IPS-11a (cell line): Measurements from ENCODE around the gene SLC38A1.
"Not testable (repeated sequence)": the region's sequence is repeated elsewhere in the genome, so short reads cannot be mapped to it uniquely, and the experiment has no call there.

ENCODE experiments used
- H3K4me3 ChIP-seq: one replicate; pipeline ENCODE4 v1.5.1; 2013; ENCODE audit warnings: low read depth, low read length, control low read depth

SLC38A1 gene

GRCh38 chr12:46209170-46209569, 59.7 kb downstream of the SLC38A1 start:
- no peak overlapping the region for H3K4me3 ChIP-seq

DNA sequence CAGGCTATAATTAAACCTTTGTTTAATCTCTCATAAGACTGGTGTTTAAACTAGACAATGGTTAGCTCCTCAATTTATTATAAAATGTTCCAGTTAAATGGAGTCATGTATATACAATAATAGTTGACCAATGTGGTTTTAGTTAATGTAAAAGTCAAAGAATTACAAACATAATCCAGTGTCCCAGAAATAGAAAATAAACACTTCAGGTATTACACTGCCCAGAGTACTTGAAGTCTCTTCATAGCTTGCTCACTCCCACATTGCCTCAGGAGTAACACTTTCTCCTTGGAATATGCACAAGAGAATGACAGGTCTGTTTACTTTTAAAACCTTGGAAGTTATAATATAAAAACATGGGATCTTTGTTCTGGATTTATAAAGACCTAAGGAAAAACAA, 60.5 kb downstream of the SLC38A1 start:
- no peak overlapping the region for H3K4me3 ChIP-seq

DNA sequence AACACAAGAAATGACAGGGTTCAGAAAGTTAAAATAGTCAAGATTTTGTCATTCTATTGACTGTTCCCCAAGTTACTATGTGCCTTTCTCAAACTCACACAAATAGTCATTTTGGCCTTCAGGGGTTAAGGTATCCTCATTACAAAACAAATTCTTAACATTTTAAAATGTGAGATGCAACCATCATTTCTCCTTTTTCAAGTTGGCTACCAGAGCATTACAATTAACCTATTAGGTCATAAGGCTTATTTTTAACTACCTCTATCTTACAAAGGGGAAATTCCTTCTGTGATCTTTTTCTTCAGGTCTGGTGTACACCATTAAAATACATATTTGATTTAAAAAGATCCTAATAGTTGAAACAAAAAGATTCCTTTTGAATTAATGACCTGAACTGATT, 61.2 kb downstream of the SLC38A1 start:
- no peak overlapping the region for H3K4me3 ChIP-seq

DNA sequence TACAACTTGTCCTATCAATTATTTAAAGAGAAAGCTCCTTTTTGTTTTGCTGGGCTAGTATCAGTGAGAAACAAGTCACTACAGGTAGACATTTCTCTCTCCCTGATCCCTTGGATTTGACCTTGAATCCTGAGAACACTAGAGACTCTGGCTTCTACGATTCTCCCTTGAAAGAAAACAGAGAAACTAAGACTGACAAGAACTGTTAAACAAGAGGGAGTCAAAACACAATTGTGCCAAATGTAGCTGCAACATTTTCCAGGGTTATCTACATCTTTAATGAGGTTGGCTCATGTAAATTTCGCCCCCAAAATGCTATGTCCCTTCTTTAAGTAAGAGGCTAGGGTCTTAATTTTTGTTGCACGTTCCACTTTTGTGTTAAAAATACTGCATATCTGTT, 62.4 kb downstream of the SLC38A1 start:
- H3K4me3 ChIP-seq = no peak overlapping the region

GRCh38 chr12:46205294-46205693, 63.5 kb downstream of the SLC38A1 start:
- H3K4me3 ChIP-seq = no peak overlapping the region

- no peak overlapping the region for H3K4me3 ChIP-seq
Observed at GRCh38 chr12:46201284-46201789, 67.5 kb downstream of the SLC38A1 start.

- no peak overlapping the region for H3K4me3 ChIP-seq
Observed at GRCh38 chr12:46200551-46200950, 68.3 kb downstream of the SLC38A1 start.

GRCh38 chr12:46198913-46199312, 69.9 kb downstream of the SLC38A1 start:
- no peak overlapping the region for H3K4me3 ChIP-seq

GRCh38 chr12:46197883-46198282, 71.0 kb downstream of the SLC38A1 start:
- H3K4me3 ChIP-seq = no peak overlapping the region

DNA sequence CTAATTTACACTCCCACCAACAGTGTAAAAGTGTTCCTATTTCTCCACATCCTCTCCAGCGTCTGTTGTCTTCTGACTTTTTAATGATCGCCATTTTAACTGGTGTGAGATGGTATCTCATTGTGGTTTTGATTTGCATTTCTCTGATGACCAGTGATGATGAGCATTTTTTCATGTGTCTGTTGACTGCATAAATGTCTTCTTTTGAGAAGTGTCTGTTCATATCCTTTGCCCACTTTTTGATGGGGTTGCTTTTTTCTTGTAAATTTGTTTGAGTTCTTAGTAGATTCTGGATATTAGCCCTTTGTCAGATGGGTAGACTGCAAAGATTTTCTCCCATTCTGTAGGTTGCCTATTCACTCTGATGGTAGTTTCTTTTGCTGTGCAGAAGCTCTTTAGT, 78.3 kb downstream of the SLC38A1 start:
- not testable (repeated sequence) for H3K4me3 ChIP-seq

- H3K4me3 ChIP-seq = no peak overlapping the region
Observed at GRCh38 chr12:46188170-46188569, 80.7 kb downstream of the SLC38A1 start.

DNA sequence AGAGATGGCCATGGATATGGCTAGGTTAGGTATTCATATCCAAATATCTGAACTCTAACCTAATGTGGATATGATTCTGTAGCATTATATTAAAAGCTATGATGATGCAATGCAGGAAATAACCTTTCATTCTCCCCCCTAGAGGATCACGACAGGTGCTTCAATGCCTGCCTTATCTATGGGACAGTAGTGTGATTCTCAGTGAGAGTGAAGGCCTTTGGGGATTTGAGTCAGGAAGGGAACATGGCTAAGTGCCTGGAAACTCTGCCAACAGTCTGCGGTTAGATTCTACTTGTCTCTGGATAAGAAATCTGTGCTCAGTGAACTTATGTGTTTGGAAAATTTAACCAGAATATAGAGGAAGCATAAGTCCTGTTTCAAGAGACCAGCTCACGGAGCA, 81.8 kb downstream of the SLC38A1 start:
- no peak overlapping the region for H3K4me3 ChIP-seq

DNA sequence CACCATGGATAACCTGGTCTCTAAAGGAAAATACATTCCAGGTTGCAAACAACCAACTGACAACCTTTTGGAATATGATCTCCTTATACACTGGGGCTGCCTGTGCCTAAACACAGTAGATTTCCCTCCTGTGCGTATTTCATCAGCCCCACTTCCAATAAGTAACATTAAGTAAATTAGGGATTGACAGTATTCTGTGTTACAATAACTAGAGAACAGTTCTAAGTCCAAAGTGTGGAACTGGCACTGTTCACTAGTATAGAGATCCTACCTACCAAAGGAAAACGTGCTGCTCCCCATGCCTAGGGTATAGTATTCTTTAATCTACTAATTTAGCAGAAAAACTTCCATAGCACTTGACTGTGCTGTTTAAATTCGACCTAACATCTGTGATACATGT, 82.8 kb downstream of the SLC38A1 start:
- H3K4me3 ChIP-seq = no peak overlapping the region

- no peak overlapping the region for H3K4me3 ChIP-seq
Observed at GRCh38 chr12:46185686-46186085, 83.2 kb downstream of the SLC38A1 start.

DNA sequence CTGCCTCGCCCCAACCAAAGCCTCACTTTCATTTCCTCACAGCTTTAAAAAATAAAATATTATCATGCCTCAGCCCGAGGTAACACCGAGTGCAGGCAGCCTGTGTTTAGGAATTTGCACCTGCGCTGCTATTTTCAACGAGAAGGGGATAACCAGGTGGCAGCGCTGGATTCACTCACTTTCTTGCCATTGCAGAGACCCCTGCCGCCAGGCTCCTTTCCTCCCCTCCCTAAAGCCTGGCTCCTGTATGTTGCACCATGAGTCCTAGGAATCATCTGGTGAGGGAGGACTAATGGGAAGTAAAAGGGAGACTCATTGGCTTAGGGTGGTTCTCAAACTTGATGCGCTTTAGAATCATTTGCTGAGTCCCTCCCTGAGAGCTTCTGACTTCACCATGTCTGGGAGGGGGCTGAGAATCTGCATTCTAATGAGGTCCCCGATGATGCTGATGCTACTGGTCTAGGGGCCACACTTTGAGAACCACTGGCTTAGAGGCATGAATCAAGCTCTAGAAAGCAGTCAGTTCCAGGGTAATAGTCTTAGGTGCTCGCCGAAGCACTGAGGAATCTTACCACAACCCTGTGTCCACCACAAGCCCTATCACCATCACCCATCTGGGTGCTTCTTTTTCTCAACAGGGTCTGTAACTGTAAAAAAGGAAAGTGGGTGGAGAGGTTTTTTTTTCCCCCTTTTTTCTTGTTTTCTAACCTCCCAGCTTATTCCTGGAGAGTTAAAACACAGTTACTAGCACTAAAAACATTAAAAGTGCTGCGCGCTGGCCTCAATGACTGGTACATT, 83.8 kb downstream of the SLC38A1 start:
- H3K4me3 ChIP-seq = no peak overlapping the region

GRCh38 chr12:46183112-46183511, 85.7 kb downstream of the SLC38A1 start:
- H3K4me3 ChIP-seq = no peak overlapping the region

DNA sequence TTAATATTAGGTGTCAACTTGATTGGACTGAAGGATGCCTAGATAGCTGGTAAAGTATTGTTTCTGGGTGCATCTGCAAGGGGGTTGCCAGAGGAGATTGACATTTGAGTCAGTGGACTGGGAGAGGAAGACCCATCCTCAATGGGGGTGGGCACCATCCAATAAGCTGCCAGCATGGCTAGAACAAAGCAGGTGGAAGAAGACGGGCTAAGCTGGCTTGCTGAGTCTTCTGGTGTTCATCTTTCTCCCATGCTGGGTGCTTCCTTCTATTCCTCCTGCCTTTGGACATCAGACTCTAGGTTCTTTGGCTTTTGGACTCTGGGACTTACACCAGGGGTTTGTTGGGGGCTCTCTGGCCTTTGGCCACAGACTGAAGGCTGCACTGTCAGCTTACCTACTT, 87.4 kb downstream of the SLC38A1 start:
- no peak overlapping the region for H3K4me3 ChIP-seq

DNA sequence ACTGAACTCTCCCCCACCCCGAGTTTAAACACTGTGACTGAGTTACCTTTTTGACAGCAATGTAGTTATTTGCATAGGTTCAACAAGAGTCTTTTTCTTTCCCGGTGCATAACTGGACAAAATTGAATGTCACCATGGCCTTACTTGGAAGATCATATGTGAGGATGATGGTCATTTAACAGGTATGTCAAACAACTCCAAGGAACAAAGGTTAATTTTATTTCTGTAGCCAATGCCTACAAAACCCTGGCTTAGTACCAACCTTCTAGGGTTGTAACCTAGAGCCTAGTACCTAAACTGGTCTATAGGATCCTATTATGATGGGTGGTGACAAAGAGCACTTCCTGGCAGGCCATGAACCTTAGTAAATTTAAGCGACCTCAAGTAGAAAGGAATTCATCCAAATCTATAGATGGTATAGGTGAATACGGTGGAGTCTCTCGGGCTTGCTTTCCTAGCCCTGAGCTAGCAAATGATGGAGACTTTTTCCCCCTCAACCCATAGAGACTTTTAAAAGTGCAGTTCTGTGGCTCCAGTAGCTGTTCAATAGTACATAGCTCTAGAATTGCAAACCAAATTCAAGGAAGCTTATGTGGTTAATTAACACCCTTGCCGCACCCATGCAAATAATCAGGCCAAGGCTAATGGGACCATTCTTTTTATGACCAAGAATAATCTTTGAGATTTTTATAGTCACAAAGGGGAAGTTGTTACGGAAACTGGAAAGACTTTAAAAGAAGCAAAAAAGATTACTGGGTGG, 89.0 kb downstream of the SLC38A1 start:
- H3K4me3 ChIP-seq = no peak overlapping the region

DNA sequence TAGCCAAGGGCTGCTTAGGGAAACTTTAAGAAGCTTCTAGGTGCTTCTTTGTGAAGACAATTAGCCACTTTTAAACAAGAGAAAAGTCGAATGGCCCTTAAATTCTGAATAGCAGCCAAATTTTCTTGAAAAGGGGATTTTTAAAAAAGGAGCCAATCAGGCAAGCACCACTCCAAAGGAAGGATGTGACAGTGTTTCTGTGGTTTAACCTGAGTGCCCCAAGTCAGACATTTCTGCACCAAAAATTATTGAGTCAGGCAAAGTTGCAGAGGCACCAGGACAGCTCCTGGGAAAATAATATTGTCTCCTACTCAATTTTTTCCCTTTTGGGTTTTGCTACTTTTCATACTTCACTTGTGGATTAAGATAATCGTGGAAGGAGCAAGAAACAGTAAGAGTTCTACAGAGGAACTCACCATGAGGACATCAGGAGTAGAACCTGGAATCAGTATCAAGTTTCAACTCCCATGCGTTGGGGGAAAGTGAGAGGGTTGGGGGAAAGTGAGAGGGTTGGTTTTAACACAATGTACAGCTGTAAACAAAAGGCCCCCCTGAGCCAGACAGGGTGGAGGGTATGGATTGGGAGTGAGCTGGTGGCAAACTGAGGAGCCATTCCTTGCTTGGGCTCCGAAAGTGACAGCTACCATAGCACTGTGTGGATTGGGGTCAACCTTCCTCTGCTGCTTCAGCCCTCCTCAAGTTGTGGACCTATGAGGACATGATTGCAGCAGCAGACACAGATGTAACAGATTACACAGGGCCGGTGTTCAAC, 90.8 kb downstream of the SLC38A1 start:
- H3K4me3 ChIP-seq = no peak overlapping the region

- H3K4me3 ChIP-seq = no peak overlapping the region
Observed at GRCh38 chr12:46177025-46177424, 91.8 kb downstream of the SLC38A1 start.

DNA sequence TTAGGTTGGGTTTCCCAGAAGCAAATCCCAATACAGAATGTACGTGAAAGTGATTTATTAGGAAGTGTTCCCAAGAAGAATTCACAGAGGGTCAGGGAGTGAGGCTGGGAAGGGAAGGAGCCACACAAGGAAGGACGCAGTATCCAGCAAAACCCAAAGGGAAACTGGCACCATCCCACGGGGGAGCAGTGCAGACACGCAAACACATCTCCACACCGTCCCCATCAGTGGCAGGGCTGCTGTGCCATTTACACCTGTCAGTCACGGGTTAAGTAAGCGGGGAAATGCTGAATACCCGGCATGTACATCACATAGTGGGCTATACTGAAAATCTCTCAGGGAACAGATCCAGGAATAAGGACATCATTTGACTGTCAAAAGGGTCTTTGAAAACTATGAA, 93.9 kb downstream of the SLC38A1 start:
- H3K4me3 ChIP-seq = no peak overlapping the region
